ENCODE measurements around the gene OLIG3. TPM values are rescaled to one million over a fixed set of nuclear protein-coding genes. Genes with fewer than 3 reads are reported as not detected.

OLIG3 gene
- not detected for total RNA-seq
- long read RNA-seq: 0 reads

DNA sequence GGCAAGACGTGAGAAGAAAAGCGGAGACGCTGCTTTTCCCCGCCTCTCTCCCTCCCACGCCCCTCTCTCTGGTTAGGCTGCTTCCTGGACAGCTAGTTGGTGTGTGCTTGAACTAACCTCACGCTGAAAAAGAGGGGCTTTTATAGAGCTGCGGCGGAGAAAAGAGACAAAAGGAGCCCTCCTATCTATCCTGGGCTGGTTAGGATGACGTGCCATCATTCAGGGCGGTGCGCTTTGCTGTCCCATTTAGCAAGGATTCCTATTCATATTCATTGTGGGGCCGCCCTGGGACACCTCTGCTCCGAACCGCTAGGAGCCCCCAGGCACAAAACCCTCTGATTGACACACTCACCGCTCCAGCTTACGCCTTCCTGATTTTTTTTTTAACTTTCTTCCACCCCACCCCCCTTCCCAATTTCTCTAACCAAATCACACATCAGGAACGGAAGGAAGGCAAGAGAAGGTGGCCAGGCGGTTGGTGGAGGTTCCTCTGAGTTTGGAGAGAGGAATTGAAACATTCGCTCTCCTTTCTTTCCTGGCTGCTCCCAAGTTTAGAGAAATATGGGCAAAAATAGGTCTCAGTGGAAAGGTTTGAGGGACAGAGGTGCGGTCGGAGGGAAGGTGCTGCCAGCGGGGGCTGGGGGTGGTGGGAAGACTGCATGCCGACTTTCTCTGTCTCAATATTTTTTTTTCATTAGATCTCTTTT is at the start of gene OLIG3:
Gene OLIG3 (minus strand): TSS at position 114 of the 707 bp plus-strand sequence. CDS start 224 bp downstream, outside the sequence.
- no peak for DNase-seq (ENCODE audit: low spot score)
- intact Hi-C loops (cut with DNase I): no loop called here

DNA sequence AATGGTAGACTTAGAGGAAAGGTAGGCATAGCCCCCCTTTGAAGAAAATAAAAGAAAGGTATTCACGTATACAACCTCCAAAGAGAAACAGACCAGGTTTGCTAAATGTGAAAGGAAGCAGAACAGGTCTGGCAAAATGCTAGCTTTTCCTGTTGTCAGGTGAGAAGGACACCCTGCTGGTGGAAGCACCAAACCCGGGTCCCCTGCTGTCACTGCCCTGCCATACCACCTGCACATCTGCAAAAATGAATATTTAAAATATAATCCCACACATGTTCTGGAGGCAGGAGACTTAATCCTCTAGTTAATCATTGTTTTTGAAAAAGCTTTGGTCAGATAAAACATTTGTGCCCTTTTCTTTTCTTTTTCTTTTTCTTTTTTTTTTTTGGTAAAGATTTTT is 48.9 kb upstream of the OLIG3 start:
- DNase-seq (ENCODE audit: low spot score): no peak
- intact Hi-C loops (cut with DNase I): no loop called here

DNA sequence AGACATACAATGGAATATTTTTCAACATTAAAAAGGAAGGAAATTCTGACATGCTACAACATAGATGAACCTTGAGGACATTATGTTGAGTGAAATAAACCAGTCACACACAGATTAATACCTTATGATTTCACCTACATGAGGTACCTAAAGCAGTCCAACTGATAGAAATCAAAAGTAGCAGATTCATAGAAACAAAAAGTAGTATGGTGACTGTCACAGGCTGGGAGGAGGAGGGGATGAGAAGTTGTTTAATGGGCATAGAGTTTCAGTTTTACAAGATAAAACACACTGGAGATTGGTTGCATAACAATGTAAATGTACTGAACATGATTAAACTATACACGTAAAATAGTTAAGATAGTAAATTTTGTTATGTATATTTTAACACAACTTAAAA is 48.5 kb upstream of the OLIG3 start:
- intact Hi-C loops (cut with DNase I): no loop called here
- DNase-seq (ENCODE audit: low spot score): no peak

DNA sequence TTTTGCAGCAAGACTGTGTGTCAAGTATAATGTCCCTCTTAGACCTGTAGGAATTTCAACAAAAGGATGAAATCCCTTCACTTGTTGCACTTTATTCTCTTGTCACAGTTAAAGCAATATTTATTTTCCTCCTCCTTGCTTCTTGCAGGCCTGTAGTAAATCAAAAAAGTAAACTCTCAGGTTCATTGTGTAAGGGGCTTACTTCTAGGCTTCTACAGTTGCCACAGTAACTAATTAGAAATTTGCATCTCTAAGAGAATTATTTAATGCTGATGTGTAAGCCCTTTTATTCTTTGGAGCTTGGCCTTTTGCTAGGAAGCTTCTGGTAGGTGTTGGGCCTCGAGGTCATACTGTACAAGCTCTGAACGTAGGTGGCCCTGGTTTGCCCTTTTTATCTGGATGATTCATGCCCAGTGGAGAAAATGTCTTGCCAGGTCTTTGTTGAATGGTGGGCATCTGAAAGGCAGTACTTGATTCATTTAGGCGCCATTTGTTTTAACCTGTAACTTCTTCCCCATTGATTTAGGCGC is 47.4 kb upstream of the OLIG3 start:
- no peak for DNase-seq (ENCODE audit: low spot score)
- intact Hi-C loops (cut with DNase I): no loop called here

DNA sequence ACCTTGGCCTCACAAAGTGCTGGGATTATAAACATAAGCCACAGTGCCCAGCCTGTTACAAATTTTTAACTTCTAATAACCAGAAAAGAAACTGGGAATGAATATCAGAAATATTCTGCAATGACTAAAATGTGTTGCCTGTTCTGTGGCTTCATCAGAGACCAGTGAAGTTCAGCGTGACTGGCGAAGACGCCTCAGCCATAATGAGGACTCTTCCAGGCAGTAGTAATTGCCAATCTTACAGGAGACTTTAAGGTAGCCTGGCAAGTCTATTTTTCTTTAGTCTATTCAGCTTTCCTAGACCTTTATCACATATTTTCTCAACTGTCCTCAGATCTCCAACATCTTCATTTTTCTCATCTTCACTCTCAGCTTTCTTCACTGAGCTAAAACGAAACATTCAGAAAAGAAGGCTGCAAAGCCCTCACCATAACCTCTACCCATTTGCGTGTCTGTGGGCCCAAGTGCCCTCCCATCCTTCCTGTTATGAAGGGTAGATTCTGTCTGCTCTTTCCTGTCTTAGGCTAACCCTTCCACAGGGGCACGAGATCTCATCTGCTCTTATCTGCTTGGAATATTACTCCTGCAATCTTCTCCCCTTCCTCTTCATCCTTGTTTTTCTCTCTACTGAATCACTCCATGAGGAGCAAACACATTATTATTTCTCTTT is 42.0 kb upstream of the OLIG3 start:
- DNase-seq (ENCODE audit: low spot score): no peak
- intact Hi-C loops (cut with DNase I): no loop called here

DNA sequence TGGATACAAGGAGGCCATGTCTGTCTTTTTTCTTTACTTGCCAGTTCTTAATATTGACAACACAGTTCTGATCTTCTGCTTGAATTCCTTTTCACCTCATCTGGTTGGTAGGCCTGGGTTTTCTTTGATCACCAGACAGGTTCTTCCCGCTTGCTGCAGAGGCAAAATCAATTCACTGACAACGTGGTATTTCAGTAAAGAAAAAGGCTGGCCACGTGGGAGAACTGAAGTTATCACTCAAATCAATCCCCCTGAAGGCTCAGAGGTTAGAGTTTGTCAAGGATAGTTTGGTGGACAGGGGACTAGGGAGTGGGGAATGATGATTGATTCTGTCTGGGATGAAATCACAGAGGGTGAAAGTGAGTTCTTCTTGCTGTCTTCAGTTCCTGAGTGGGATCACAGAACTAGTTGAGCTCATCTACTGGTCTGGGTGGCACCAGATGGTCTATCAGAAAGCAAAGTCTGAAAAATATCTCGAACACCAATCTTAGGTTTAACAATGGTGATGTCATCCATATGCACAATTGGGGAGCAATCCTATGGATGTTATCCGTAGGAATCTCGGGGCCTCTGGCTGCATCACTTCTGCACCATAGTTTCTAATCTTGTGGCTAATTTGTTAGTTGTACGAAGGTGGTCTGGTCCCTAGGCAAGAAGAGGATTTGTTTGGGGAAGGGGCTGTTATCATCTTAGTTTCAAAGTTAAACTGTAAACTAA is 37.3 kb upstream of the OLIG3 start:
- intact Hi-C loops (cut with DNase I): no loop called here

DNA sequence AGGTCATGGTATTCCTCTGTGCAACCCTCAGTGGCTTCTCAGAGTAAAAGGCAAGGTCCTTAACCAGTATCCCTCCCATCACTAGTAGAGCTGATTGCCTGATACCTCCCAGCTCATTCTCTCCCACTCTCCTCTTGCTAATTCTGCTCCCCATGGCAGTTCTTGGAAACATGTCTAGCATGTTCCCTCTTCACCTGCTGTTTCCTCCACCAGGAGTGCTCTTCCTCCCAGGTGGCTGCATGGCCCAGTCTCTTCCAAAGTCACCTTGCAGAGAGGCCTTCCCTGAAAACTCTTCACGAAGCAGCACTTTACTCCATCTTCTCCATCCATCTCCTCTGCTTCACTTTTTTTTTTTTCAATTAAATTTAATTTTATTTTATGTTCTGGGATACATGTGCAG is 36.2 kb upstream of the OLIG3 start:
- intact Hi-C loops (cut with DNase I): no loop called here
- DNase-seq (ENCODE audit: low spot score): no peak

More for the DNA sequence above, 37.3 kb upstream of the OLIG3 start:
- no peak for DNase-seq (ENCODE audit: low spot score)

DNA sequence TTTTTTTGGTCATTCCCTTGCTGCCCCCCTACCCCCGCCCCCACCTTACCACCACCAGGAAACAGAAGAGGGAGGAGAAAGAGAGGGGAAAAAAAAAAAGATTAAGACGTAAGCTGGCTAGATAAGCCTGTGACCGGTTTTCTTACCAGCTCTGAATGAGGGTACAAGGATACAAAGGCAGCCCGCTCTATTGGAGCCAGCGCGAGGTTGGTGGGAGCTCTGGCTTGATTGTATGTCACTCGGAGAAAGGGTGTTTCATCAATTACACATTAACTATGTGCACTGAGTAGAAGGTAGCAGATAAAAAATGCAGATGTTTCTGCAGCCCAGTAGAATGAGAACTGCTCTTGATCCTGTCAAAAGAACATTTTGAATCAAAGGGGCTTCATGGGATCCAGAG is 28.6 kb upstream of the OLIG3 start:
- intact Hi-C loops (cut with DNase I): no loop called here
- DNase-seq (ENCODE audit: low spot score): no peak

DNA sequence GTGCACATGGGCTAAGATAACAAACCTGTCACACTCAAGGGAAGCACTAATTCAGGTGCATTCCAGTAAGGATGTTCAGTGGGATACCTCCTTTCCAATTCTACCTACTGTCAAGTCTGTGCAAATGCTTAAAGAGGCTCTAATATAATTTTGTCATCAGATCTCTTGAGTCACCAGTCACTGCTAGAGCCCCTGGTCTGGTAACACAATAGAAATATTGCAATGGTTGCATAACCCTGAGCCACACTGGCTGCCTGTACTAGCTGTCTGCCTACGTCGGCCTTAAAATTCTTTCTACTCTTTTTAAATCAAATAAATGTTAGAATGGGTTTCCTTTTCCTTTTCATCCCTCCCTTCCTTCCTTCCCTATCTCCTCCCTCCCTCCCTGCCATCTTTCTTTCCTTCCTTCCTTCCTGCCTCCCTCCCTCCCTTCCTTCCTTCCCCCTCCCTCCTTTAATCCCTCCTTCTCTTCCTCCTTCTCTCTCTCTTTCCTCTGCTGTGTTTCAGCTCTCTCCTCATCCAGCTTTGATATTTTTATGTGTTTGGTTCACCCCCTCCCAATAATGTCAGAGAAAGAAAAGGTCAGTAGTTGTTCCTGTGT is 28.1 kb upstream of the OLIG3 start:
- intact Hi-C loops (cut with DNase I): no loop called here
- no peak for DNase-seq (ENCODE audit: low spot score)

DNA sequence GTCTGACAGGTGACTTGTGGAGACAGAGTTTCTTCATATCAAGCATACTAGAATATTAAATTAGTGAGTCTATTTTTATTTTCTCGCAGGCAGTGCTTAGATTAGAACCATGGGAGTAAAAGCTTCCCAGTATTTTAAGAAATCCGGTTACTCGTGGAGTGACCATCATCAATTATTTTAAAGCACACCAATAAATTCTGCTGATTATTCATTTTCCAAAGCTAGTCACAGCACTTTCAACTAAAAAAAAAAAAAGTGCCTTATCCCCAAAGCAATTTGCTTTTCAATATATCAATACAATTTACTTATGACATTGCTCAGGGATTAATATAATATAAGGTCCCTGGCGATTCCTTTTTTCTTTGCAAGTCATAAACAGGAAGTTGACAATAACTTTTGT is 26.3 kb upstream of the OLIG3 start:
- DNase-seq (ENCODE audit: low spot score): no peak
- intact Hi-C loops (cut with DNase I): no loop called here

DNA sequence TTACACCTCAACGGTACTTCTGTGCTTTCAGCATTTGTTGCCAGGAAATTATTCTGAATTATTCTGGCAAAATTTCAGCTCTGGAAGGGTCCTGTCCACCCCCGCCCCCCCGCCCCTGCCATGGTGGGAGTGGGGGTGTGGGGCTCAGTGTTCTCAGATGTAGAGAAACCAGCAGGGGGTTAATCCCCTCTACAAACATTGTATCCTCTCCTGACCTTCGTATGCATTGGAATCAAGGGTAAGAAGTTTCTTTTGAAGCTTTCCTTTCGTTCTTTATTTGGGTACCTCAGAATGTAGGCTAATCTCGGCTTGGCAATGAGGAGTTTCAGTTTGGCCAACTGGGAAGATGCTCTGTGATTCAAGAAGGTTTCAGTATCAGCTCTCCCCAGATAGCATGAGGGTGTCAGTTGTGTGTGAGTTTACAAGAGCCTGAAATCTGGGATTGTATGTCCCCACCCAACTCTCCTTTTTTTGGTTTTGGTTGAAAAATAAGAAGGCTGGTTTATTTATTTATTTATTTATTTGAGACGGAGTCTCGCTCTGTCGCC is 25.5 kb upstream of the OLIG3 start:
- no peak for DNase-seq (ENCODE audit: low spot score)
- intact Hi-C loops (cut with DNase I): no loop called here

DNA sequence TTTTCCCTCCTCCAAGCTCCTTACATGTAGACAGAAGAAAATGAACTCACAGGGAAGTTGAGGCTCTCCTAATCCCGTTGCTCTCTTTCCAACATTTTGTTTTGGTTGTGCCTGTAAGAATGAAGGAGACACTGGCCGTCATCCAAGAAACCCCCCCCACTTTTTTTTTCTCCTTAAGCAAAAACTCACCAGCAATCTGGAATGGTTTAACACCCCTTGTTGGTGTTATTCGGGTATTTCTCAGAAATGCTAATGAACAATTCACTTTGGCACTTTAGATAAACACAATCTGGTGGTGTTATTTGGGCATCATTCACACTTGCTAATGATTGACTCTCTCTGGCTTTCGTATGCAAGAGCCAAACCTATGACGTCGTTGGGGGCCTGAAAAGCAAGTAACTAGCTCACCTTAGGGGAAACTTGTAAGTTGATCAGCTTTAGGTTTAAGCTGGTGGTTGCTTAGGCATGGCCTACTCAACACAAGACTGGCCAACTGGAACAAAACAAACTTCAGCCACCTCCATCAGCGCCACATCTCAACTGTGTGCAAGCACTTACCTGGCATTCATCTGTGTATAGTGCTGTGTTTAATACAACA is 24.3 kb upstream of the OLIG3 start:
- intact Hi-C loops (cut with DNase I): no loop called here
- no peak for DNase-seq (ENCODE audit: low spot score)

DNA sequence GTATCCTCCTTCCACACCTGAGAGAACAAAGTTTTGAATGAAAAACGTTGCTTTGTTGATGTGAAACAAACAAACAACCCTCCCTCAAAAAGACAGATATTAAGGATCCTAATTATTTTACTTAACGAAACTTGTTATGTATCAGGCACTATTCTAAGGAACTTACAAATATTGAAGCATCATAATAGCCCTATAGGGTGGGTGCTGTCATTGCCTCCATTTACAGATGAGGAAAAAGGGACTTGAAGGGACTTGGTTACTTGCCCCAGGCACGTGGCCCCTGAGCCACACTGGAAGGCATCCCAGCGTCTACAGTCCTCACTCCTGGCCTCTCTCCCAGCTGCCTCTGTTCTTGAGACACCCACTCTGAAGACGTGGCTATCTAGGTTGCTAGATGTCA is 20.2 kb upstream of the OLIG3 start:
- no peak for DNase-seq (ENCODE audit: low spot score)
- intact Hi-C loops (cut with DNase I): no loop called here

DNA sequence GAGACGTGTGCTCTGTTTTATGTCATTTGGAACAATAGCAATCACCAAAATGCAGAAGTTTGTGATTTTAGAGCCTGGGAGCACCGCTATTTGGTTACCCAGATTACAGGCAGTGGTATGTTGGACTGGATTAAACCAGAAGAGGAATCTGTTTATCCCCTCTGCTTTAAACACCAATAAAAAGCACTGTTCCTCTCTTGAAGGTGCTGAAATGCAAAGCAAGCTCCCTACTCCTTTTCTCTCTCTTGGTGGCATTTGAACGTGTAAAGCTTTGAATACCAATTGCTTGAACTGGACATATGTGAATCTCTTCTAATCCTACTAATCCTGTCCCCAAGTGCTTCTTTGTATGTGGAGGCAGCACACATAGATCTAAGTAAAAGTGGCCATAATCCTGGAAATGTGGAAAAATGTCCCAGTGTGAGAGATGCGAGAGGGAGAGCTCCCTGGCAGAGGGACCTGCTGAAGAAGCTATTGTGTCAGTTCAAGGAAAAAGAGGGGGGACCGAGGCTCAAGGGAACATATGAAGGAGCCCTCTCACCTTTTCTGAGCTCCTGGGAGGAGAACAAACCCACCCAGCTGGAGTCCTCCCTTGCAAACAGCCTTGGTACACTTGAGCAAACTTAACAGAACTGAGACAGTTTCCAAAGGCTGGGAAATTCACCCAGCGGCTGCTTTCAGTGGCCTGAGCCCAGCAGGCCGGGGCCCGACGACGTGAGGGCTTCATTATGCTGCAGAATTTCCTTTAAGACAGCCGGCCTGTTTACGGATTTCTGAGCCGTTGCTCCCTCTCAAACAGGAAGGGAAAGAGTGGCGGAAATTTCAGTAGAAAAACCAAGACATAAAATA is 18.8 kb upstream of the OLIG3 start:
- no peak for DNase-seq (ENCODE audit: low spot score)
- intact Hi-C loops (cut with DNase I): no loop called here

DNA sequence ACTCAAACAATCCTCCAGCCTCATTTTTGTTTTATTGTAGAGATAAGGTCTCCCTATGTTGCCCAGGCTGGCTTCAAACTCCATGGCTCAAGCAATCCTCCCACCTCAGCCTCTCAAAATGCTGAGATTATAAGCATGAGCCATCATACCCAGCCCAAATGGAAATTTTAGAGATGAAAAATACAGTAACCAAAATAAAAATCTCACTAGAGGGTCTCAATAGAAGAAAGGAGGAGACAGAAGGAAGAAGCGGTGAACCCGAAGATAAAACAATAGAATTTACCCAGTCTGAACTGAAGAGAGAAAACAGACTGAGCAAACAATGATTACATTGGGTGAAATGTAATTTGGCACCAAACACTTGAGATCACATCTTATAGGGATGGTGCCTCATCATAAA is 16.7 kb upstream of the OLIG3 start:
- no peak for DNase-seq (ENCODE audit: low spot score)
- intact Hi-C loops (cut with DNase I): no loop called here

DNA sequence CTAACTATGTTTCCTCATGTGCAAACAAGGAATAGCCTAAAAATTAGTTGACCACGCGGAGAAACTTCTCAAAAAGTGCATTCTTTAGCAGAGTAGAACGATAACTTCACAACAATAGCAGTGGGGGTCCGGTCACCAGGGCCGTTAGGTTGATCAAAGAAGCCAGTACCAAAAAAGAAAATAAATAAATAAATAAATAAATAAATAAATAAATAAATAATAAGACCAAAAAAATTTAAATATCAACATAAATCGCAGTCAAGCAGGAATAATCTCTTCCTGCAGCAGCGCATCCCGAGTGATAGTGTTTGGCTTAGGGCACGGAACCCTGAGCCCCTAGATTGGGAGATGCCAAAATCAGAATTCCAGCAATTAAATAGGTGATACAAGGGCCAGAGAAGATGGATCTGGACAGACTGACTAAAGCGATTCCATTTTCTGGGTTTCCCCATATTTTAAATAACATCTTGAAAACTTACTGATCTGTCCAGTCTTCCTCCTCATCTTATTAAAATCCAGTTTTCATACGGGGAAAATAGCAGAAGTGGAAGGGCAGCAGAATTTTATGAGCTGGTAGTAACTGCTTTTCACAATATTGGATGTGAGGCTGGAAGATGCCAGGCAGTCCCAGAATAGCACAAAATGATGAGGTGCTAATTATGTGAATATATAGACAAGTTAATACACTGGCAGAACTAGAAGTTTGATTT is 4.4 kb upstream of the OLIG3 start:
- intact Hi-C loops (cut with DNase I): no loop called here
- DNase-seq (ENCODE audit: low spot score): no peak

DNA sequence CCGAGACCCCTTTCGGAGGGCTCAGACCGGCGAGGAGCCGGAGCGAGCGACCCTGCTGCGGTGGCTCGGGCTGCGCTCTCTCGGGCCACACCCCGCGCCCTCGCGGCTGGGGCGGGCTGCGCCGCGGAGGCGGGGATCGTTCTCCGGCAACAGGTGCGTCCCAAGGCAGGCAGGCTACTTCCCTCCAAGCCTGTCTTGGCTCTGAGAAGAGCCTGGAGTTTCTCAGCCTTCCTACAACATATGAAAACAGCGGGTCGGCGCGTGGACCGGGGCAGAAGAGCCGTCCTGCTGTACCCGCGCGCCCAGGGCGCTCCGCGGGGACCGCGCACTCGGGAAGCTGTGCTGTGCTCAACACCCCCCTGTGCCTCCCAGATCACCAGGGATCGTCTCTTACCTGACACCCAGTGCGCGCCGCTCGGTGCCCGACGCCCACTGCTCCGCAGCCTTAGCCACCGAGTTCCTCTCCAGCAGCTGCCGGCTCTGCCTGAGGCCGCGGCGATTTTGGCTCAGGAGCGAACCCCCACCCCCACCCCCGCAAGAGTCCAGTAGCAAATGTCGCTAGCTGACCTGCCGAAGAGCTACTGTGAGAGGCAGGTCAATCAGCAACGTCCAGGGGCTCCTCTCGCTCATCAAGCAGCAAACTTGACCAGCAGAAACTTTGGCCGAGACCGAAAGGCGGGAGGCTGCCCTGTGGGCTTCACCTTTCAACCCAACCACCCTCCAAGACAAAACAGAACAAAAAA is 3.7 kb upstream of the OLIG3 start:
- intact Hi-C loops (cut with DNase I): no loop called here
- no peak for DNase-seq (ENCODE audit: low spot score)

All from cardiac septum (tissue), 1 donor.